Stimulated activated CD4-positive, alpha-beta T cell treated with anti-CD3 and anti-CD28 coated beads, Interleukin-15, amount 100 ng/mL, for 48 hours (primary cell): ENCODE results near the gene SRD5A3.

Source experiments
- DNase-seq, 2 donors: peaks; one replicate each; pipeline ENCODE4 v3.0.0-alpha.2; 2020; ENCODE audit warnings: low read depth in 2 of 2

Gene SRD5A3

GRCh38 chr4:55407119-55407518, 61.1 kb downstream of the SRD5A3 start:
- DNase-seq, result no peak

GRCh38 chr4:55407764-55408163, 61.7 kb downstream of the SRD5A3 start:
- no peak for DNase-seq

GRCh38 chr4:55409468-55410171, 63.6 kb downstream of the SRD5A3 start:
- no peak for DNase-seq

- no peak for DNase-seq
Measured at GRCh38 chr4:55410431-55410830, 64.4 kb downstream of the SRD5A3 start.

GRCh38 chr4:55411621-55412020, 65.6 kb downstream of the SRD5A3 start:
- DNase-seq, result no peak

GRCh38 chr4:55416176-55416575, 70.1 kb downstream of the SRD5A3 start:
- DNase-seq, result no peak
